Mucosa of descending colon (tissue), 3 donors: ENCODE measurements around the gene ZNF132. TPM values are rescaled to one million over a fixed set of nuclear protein-coding genes. Genes with fewer than 3 reads are reported as not detected.
"Not testable (repeated sequence)": the region's sequence is repeated elsewhere in the genome, so short reads cannot be mapped to it uniquely, and the experiment has no call there.

Experiments
- ATAC-seq: fragments of 200-7000 bp; cut with Tn5 transposase; one replicate; pipeline ENCODE4 v1.9.1; 2020; ENCODE audit warnings: mild to moderate bottlenecking, moderate library complexity
- DNase-seq, 3 donors: peaks; one replicate each; pipeline ENCODE4 v3.0.0-alpha.2; 2020
- H3K36me3 ChIP-seq: fragments of 200-600 bp; one replicate; pipeline ENCODE4 v1.8.0; 2021; ENCODE audit warnings: low read depth, mild to moderate bottlenecking
- H3K4me1 ChIP-seq: fragments of 200-600 bp; one replicate; pipeline ENCODE4 v1.8.0; 2021; ENCODE audit warnings: low read depth, mild to moderate bottlenecking
- H3K4me3 ChIP-seq: fragments of 200-600 bp; one replicate; pipeline ENCODE4 v1.8.0; 2021; ENCODE audit warnings: mild to moderate bottlenecking
- H3K9me3 ChIP-seq: fragments of 200-600 bp; one replicate; pipeline ENCODE4 v1.8.0; 2021; ENCODE audit warnings: mild to moderate bottlenecking
- intact Hi-C, 2 donors: fragments of 100-400 bp; cut with DNase I in 1 of 2; cut with micrococcal nuclease in 1 of 2; formaldehyde crosslinking; loops; one replicate each; pipeline versions ENCODE4 v1.11.0 to v1.11.1; 2022; cut with DNase I, micrococcal nuclease
- total RNA-seq, 3 donors: library from RNA; stranded (reverse); fragmentation: NEBNext Ultra II Directional in 2 of 3; extraction: Animal tissue kit (Norgen Biotek cat#: 25700) in 2 of 3; gene quantifications; one replicate each; pipeline versions ENCODE4 v1.2.1 to v1.2.4, GENCODE V29; 2021 to 2023
- TF ChIP-seq, protein P1 (sequence below): fragments of 200-600 bp; IDR thresholded peaks from one replicate; pipeline ENCODE4 v1.8.0; 2022; ENCODE audit warnings: antibody characterized with exemption, mild to moderate bottlenecking
- donor health status: DM: no; HTN: no; CAD: no; lungs with moderate emphysema.
- donor health status: DM: no; HTN: no; CAD: no.
- donor health status: DM: no; HTN: yes; CAD: no.

The ZNF132 gene
- total RNA-seq, 3 donors from 2014 or later, result 1.5 to 9.8 (median 5.6) TPM

GRCh38 chr19:58451358-58452101 is 11.6 kb upstream of the ZNF132 start, which contains the start of gene ZNF324B:
ZNF324B (plus strand) TSS chr19:58451622; CDS start chr19:58453702, 2,080 bp downstream.
- DNase-seq (peak; percentile 98), ATAC-seq (peak; percentile 99)
- Histone ChIP-seq H3K4me1 (peaks cover 12% of the 10 kb centered on the region), H3K4me3 (peak within 1 kb of the TSS; percentile 65), H3K9me3 (peaks cover 8% of the 10 kb centered on the region), H3K36me3 (no peaks in the 10 kb centered on the region)
- intact Hi-C loops, result no loop called here
- TF ChIP-seq, protein P1, sequence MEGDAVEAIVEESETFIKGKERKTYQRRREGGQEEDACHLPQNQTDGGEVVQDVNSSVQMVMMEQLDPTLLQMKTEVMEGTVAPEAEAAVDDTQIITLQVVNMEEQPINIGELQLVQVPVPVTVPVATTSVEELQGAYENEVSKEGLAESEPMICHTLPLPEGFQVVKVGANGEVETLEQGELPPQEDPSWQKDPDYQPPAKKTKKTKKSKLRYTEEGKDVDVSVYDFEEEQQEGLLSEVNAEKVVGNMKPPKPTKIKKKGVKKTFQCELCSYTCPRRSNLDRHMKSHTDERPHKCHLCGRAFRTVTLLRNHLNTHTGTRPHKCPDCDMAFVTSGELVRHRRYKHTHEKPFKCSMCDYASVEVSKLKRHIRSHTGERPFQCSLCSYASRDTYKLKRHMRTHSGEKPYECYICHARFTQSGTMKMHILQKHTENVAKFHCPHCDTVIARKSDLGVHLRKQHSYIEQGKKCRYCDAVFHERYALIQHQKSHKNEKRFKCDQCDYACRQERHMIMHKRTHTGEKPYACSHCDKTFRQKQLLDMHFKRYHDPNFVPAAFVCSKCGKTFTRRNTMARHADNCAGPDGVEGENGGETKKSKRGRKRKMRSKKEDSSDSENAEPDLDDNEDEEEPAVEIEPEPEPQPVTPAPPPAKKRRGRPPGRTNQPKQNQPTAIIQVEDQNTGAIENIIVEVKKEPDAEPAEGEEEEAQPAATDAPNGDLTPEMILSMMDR, result no peak

DNA sequence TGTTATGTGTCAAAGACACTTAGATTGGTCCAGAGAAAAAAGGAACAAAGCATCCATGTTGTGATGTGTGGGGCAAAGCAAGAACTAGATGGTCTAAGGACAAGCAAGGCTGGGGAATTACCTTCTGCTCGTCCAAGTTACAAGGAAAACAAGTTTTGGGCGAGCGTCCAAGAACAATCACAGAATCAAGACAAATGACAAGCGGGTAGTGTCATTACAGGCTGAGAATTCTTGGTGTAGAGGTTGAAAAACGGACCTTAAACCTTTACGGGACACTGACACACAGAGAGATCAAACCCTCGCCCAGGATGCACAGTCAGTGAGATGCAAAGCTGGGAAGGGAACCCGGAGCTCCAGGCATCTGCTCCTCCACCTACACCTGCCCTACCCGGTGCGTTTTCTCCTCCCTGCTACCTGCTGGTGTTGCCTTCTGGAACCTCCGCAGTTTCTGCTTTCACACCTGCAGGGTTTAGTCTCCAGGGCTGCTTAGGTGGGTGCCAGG is 11.0 kb upstream of the ZNF132 start:
- peaks cover 12% of the 10 kb centered on the region for H3K4me1 ChIP-seq
- peak in 1 of 3 donors; percentile 73 for DNase-seq
- H3K36me3 ChIP-seq, result no peaks in the 10 kb centered on the region
- ATAC-seq, result peak; percentile 50
- peaks cover 8% of the 10 kb centered on the region for H3K9me3 ChIP-seq
- intact Hi-C loops, result no loop called here
- H3K4me3 ChIP-seq, result peak overlapping the region; percentile 65
- TF ChIP-seq, protein P1, result no peak

GRCh38 chr19:58449980-58450379 is 10.0 kb upstream of the ZNF132 start:
- H3K9me3 ChIP-seq, result not testable (repeated sequence)

GRCh38 chr19:58448860-58449259 is 8.9 kb upstream of the ZNF132 start:
- H3K4me1 ChIP-seq, result peaks cover 12% of the 10 kb centered on the region
- ATAC-seq, result not testable (repeated sequence)

More at GRCh38 chr19:58449980-58450379, 10.0 kb upstream of the ZNF132 start:
- H3K36me3 ChIP-seq, ATAC-seq, DNase-seq, H3K4me3 ChIP-seq, intact Hi-C loops: not testable (repeated sequence)
- peaks cover 12% of the 10 kb centered on the region for H3K4me1 ChIP-seq

GRCh38 chr19:58442986-58443385 is 3.0 kb upstream of the ZNF132 start:
- DNase-seq, H3K36me3 ChIP-seq, intact Hi-C loops, ATAC-seq, H3K4me3 ChIP-seq: not testable (repeated sequence)
- Histone ChIP-seq H3K4me1 (peaks cover 10% of the 10 kb centered on the region), H3K9me3 (peaks cover 22% of the 10 kb centered on the region)

More at GRCh38 chr19:58448860-58449259, 8.9 kb upstream of the ZNF132 start:
- H3K4me3 ChIP-seq, H3K36me3 ChIP-seq, DNase-seq, H3K9me3 ChIP-seq, intact Hi-C loops: not testable (repeated sequence)

- TF ChIP-seq, protein P1, result no peak
- Histone ChIP-seq H3K4me3 (peak overlapping the region; percentile 41), H3K4me1 (peaks cover 10% of the 10 kb centered on the region), H3K9me3 (peaks cover 47% of the 10 kb centered on the region), H3K36me3 (peaks cover 9% of the 10 kb centered on the region)
- DNase-seq (no peak), ATAC-seq (no peak)
- intact Hi-C loops, result no loop called here
These were observed 603 bp upstream of the ZNF132 start for GRCh38 chr19:58440556-58440955.

DNA sequence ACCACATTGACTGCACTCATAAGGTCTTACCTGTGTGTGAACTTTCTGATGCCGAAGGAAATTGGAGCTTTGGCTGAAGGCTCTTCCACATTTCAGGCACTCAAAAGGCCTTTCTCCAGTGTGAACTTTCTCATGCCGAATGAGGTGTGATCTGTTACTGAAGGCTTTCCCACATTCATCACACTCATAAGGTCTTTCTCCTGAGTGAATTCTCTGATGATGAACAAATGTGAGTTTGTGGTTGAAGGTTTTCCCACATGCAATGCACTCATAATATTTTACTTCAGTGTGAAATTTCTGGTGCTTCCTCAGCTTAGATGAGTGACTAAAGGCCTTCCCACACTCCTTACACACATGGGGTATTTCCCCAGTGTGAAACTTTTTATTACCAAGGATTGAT is 5.7 kb downstream of the ZNF132 start:
- no peak for DNase-seq

More for the DNA sequence above, 5.7 kb downstream of the ZNF132 start:
- intact Hi-C loops, result no loop called here
- no peak for ATAC-seq
- TF ChIP-seq, protein P1, result no peak
- peaks cover 100% of the 10 kb centered on the region for H3K9me3 ChIP-seq
- H3K36me3 ChIP-seq, result peaks cover 27% of the 10 kb centered on the region
- H3K4me3 ChIP-seq, result no peak overlapping the region
- H3K4me1 ChIP-seq, result peaks cover 2% of the 10 kb centered on the region
